Stimulated activated CD4-positive, alpha-beta T cell treated with anti-CD3 and anti-CD28 coated beads, Interleukin-2, amount 100 ng/mL, for 4 hours (primary cell): ENCODE measurements around the gene MRPL38.

Source experiments
- DNase-seq: peaks from one replicate; pipeline ENCODE4 v3.0.0-alpha.2; 2020; ENCODE audit warnings: low read depth

The MRPL38 gene

GRCh38 chr17:75904749-75905521, at the start of gene MRPL38:
Gene MRPL38, minus strand, starts transcription at chr17:75904884. Its CDS starts 9 bp downstream, at chr17:75904875.
- peak; percentile 83 for DNase-seq

- no peak for DNase-seq
These were observed 46.3 kb upstream of the MRPL38 start for GRCh38 chr17:75950855-75951554.

GRCh38 chr17:75950421-75950820, 45.7 kb upstream of the MRPL38 start:
- no peak for DNase-seq

GRCh38 chr17:75945211-75945610, 40.5 kb upstream of the MRPL38 start:
- DNase-seq, result no peak

GRCh38 chr17:75943491-75943890, 38.8 kb upstream of the MRPL38 start:
- no peak for DNase-seq

- no peak for DNase-seq
These were observed 37.8 kb upstream of the MRPL38 start for GRCh38 chr17:75942473-75942872.

- no peak for DNase-seq
These were observed 36.7 kb upstream of the MRPL38 start for GRCh38 chr17:75941442-75941819.

- peak; percentile 84 for DNase-seq
These were observed 36.2 kb upstream of the MRPL38 start, which contains the start of gene FBF1 for GRCh38 chr17:75940727-75941441. Gene FBF1, minus strand, starts transcription at chr17:75941042. Its CDS starts 2,893 bp downstream, at chr17:75938149.

- no peak for DNase-seq
These were observed 33.0 kb upstream of the MRPL38 start for GRCh38 chr17:75937652-75938051.

GRCh38 chr17:75933808-75934207, 29.1 kb upstream of the MRPL38 start:
- no peak for DNase-seq

- no peak for DNase-seq
These were observed 28.2 kb upstream of the MRPL38 start for GRCh38 chr17:75932852-75933251.

- no peak for DNase-seq
These were observed 26.4 kb upstream of the MRPL38 start for GRCh38 chr17:75931062-75931461.

GRCh38 chr17:75927286-75927922, 22.7 kb upstream of the MRPL38 start:
- DNase-seq, result no peak

- no peak for DNase-seq
These were observed 21.8 kb upstream of the MRPL38 start for GRCh38 chr17:75926456-75926855.

GRCh38 chr17:75925912-75926311, 21.2 kb upstream of the MRPL38 start:
- DNase-seq, result no peak

GRCh38 chr17:75925103-75925502, 20.4 kb upstream of the MRPL38 start:
- DNase-seq, result no peak

GRCh38 chr17:75922963-75923874, 18.5 kb upstream of the MRPL38 start:
- DNase-seq, result no peak

GRCh38 chr17:75922173-75922961, 17.7 kb upstream of the MRPL38 start:
- no peak for DNase-seq

GRCh38 chr17:75921596-75921995, 16.9 kb upstream of the MRPL38 start:
- no peak for DNase-seq

GRCh38 chr17:75920045-75920560, 15.4 kb upstream of the MRPL38 start:
- DNase-seq, result no peak
